GM21360 (cell line): ENCODE results near the gene CEP43.

Experiments used
- ATAC-seq: cut with Tn5 transposase; IDR thresholded peaks from one replicate; pipeline ENCODE4 v1.9.1; 2021; ENCODE audit warnings: mild to moderate bottlenecking, moderate library complexity; ENCODE audit not compliant: unreplicated experiment

The CEP43 gene

GRCh38 chr6:166960609-166960978, 38.6 kb upstream of the CEP43 start:
- no peak for ATAC-seq

- ATAC-seq, result no peak
These were observed 32.9 kb upstream of the CEP43 start for GRCh38 chr6:166966268-166966667.

GRCh38 chr6:166969390-166970002, 29.7 kb upstream of the CEP43 start:
- no peak for ATAC-seq

GRCh38 chr6:166970091-166970490, 29.1 kb upstream of the CEP43 start:
- no peak for ATAC-seq

- no peak for ATAC-seq
These were observed 28.4 kb upstream of the CEP43 start for GRCh38 chr6:166970776-166971175.

- ATAC-seq, result no peak
These were observed 27.9 kb upstream of the CEP43 start for GRCh38 chr6:166971271-166971670.

- no peak for ATAC-seq
These were observed 27.1 kb upstream of the CEP43 start for GRCh38 chr6:166972101-166972500.

GRCh38 chr6:166976636-166977035, 22.6 kb upstream of the CEP43 start:
- ATAC-seq, result no peak

- no peak for ATAC-seq
These were observed 21.3 kb upstream of the CEP43 start for GRCh38 chr6:166977621-166978525.

GRCh38 chr6:166980738-166981137, 18.5 kb upstream of the CEP43 start:
- ATAC-seq, result no peak

GRCh38 chr6:166987448-166987847, 11.7 kb upstream of the CEP43 start:
- no peak for ATAC-seq

- ATAC-seq, result no peak
These were observed 11.3 kb upstream of the CEP43 start for GRCh38 chr6:166987930-166988329.

GRCh38 chr6:166988674-166989201, 10.5 kb upstream of the CEP43 start:
- ATAC-seq, result no peak

GRCh38 chr6:166989427-166990032, 9.7 kb upstream of the CEP43 start:
- peak; percentile 81 for ATAC-seq

- ATAC-seq, result no peak
These were observed 2.8 kb upstream of the CEP43 start for GRCh38 chr6:166996406-166996805.

GRCh38 chr6:166997348-166997747, 1.8 kb upstream of the CEP43 start:
- no peak for ATAC-seq

GRCh38 chr6:166997768-166998255, 1.4 kb upstream of the CEP43 start:
- ATAC-seq, result peak; percentile 28

GRCh38 chr6:166998256-166999144, 697 bp upstream of the CEP43 start:
- ATAC-seq, result peak; percentile 3

GRCh38 chr6:166999884-167000253, 672 bp downstream of the CEP43 start:
- no peak for ATAC-seq

- ATAC-seq, result no peak
These were observed 1.6 kb downstream of the CEP43 start for GRCh38 chr6:167000759-167001158.
